Prostate gland (tissue), 2 donors: ENCODE measurements around the gene IGLL5.

ENCODE experiments used
- CTCF ChIP-seq, 4 experiments: fragments of 200-600 bp in 2 of 4; fragments of 450-650 bp in 2 of 4; sonication (generic) in 2 of 4; IDR thresholded peaks; 1 replicate in 3 of 4; 2 replicates in 1 of 4; pipeline ENCODE4 v1.5.1; 2016 to 2019; ENCODE audit warnings: antibody characterized with exemption in 4 of 4, mild to moderate bottlenecking in 2 of 4, moderate library complexity in 2 of 4
- POLR2A ChIP-seq: fragments of 450-650 bp; IDR thresholded peaks from one replicate; pipeline ENCODE4 v1.6.1; 2016; ENCODE audit warnings: antibody characterized with exemption, mild to moderate bottlenecking

- TF ChIP-seq POLR2A (no peak), CTCF (IDR thresholded peaks at IDR 0.05) (no peak)
These were observed 47.5 kb downstream of the IGLL5 start for GRCh38 chr22:22935056-22935545.
